Epidermal melanocyte (primary cell): ENCODE data around the gene MON1A.
"Not testable (repeated sequence)": the region's sequence is repeated elsewhere in the genome, so short reads cannot be mapped to it uniquely, and the experiment has no call there.

Experiments
- DNase-seq: peaks from one replicate; pipeline ENCODE4 v3.0.0; 2011; ENCODE audit warnings: low spot score; ENCODE audit not compliant: insufficient read length

The MON1A gene, protein sequence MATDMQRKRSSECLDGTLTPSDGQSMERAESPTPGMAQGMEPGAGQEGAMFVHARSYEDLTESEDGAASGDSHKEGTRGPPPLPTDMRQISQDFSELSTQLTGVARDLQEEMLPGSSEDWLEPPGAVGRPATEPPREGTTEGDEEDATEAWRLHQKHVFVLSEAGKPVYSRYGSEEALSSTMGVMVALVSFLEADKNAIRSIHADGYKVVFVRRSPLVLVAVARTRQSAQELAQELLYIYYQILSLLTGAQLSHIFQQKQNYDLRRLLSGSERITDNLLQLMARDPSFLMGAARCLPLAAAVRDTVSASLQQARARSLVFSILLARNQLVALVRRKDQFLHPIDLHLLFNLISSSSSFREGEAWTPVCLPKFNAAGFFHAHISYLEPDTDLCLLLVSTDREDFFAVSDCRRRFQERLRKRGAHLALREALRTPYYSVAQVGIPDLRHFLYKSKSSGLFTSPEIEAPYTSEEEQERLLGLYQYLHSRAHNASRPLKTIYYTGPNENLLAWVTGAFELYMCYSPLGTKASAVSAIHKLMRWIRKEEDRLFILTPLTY

DNA sequence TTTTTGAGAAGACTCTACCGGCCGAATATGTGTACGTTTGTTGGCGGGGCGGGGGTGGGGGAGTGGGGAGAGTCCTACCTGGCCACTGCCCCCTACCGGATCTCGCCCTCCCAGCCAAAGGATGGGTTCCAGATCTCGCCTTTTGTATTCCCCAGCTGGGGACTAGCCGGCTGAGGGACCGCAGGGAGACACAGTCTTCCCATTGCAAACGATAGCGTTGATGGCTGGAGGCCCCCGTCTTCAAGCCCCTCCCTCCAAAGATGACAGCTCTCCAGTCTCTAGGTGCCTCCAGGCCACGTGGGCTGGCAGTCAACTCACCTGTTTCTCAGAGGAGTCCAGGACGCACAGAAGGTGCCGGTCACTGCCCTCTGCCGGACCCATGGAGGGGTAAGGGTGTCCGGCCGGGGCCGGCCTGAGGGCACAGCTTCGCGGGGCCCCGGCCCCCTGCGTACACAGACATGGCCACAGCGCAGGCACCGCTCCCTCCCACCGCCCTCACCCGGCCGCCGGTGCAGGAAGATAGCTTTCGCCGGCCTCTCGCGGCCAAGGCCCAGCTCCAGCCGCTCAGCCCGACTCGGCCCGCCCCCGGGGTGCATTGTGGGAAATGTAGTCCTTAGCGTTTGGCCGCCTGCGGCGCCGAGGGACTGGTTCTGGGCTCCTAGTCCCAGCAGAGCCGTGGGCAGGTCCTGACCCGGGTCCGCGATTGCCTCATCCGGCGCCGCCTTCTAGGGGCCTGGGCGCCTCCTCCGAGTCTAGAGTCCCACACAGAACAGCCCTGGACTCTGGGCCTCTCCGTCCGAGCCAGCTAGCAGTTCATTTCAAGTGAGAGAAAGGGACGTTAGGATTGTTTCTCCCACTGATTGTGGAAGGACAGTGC is at the start of gene MON1A:
Gene MON1A, minus strand, starts transcription at position 521 of the 877 bp plus-strand sequence. CDS start 16,465 bp downstream, outside the sequence.
- DNase-seq = peak; percentile 67

DNA sequence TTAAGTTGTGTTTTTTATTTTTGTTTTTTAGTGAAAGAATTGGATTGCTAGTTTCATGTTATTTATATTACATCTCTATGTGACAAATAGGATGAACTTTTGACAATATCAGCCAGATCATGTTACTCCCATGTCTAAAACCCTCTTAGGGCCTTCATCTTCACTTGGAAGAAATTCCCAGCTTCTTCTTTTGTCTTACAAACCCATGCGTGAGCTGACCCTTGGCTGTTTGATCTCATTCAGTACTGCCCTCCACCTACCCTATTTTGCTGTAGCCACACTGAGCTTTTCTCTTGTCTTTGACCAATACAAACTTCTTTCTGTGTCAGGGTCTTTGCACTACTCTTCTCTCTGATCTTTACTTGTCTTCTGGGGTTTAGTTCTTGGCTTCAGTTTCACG is 47.3 kb upstream of the MON1A start:
- no peak for DNase-seq

DNA sequence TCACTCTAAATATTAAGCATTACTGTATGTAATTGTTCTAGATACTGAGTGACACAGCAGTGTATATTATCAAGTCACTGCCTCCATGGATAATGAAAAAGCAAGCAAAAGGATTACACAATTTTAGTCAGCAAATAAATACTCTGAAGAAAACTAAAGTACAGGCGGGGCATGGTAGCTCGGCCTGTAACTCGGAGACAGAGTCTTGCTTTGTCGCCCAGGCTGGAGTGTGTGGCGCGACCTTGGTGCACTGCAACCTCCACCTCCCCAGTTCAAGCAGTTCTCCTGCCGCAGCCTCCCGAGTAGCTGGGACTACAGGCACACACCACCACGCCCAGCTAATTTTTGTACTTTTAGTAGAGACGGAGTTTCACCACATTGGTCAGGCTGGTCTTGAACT is 43.0 kb upstream of the MON1A start:
- DNase-seq = no peak

DNA sequence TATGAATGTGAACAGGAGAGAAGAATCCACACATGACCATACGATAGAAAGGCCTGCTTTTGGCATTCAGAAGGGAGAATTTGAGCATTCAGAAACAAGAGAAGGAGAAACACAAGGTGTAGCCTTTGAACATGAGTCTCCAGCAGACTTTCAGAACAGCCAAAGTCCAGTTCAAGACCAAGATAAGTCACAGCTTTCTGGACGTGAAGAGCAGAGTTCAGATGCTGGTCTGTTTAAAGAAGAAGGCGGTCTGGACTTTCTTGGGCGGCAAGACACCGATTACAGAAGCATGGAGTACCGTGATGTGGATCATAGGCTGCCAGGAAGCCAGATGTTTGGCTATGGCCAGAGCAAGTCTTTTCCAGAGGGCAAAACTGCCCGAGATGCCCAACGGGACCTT is 38.7 kb upstream of the MON1A start:
- DNase-seq = no peak

DNA sequence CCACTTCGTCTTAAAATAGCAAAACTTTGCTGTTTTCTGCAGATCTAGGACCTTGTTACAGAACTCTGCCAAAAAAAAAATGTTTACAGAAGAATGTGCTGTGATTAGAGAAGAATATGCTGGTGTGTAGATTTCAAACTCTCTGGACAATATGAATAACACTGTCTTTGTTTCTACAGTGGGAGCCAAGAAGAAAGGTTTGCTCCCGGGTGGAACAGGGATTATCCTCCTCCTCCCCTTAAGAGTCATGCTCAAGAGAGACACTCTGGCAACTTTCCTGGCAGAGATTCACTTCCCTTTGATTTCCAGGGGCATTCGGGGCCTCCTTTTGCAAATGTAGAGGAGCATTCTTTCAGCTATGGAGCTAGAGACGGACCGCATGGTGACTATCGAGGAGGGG is 37.7 kb upstream of the MON1A start:
- no peak for DNase-seq

DNA sequence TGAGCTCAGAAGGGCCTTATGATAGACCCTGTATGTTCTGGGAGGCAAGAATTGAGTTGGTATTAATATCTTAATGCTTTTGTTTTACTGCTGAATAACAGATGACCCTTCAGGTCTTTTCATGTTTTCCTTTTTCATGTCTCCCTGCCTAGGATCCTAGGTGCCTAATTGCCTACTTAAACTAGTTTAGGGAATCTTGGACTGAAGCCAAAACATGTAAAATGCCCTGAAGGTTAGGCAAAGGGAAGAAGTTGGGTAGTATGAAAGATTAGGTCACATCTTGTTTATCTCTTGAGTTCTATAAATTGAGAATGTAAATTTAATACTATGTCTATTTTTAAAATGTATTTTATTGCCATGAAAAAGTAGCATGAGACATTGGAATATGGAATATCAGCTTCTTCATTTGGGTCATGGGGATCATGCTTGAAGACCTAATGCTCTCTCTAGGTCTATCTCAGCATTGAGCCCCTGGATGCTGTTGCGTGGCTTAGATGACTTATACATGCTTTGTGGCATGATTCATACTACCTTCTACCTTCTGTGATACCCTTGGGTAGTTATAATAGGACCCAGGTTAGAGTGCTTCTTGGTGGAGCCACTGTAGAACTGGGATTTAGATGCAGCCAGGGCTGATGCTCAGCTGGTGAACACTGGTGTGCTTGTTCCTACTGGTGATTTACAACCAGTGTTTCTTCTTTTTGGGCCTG is 36.8 kb upstream of the MON1A start:
- no peak for DNase-seq

DNA sequence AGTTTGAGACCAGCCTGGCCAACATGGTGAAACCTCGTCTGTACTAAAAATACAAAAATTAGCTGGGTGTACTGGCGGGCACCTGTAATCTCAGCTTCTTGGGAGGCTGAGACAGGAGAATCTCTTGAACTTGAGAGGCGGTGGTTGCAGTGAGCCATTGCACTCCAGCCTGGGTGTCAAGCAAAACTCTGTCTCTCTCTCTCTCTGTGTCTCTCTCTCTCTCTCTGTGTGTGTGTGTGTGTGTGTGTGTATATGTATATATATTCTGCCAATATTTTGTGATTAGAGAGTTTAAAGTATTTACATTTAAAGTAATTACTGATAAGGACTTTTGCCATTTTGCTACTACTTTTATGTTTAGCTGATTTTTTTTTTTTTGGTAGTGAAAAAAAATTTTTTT is 26.0 kb upstream of the MON1A start:
- DNase-seq = no peak

DNA sequence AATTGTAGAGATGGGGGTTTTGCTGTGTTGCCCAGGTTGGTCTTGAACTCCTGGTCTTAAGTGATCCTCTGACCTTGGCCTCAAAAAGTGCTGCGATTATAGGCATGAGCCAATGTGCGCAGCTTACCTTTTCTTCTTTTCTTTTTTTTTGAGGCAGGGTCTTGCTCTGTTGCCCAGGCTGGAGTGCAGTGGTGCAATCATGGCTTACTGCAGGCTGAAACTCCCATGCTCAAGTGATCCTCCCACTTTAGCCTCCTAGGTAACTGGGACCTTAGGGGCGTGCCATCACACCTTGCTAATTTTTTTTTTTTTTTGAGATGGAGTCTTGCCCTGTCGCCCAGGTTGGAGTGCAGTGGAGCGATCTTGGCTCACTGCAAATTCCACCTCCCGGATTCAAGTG is 23.3 kb upstream of the MON1A start:
- DNase-seq = no peak

DNA sequence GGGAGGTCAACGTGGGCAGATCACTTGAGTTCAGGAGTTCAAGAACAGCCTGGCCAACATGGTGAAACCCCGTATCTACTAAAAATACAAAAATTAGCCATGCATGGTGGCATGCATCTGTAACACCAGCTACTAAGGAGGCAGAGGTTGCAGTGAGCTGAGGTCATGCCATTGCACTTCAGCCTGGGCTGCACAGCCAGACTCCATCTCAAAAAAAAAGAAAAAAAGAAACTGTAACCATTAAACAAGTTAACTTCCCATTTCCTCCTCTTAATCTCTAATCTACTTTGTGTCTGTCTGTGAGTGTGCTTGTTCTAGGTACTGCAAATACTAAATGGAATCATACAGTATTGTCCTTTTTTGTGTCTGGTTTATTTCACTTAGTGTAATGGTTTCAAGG is 13.0 kb upstream of the MON1A start:
- no peak for DNase-seq

DNA sequence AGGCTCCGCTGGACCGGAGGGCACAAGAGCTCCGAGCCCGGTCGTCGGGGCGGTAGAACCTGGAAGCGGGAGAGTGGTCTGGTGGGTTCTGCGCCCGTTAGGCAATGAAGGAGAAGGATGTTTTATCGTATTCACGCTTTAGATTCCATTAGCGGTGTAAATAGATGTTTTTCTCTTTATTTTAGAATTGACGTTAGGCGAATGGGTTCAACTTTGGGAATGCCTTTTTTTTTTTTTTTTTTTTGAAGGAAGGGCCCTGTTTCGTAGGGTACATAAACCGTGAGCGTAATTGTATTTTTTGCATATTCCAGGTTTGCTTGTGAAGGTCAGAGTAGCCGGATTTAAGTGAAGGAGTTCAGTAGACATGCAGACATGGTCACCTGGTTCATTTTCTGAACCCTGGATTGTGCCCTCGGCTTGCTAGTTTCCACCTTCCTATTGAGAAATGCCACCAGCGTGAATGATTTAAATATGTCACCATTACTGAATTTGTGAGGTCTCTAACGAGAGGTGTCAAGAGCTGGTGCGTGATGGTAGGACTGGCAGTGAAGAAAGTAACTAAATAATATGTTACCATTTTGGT is 11.1 kb upstream of the MON1A start:
- DNase-seq = no peak

DNA sequence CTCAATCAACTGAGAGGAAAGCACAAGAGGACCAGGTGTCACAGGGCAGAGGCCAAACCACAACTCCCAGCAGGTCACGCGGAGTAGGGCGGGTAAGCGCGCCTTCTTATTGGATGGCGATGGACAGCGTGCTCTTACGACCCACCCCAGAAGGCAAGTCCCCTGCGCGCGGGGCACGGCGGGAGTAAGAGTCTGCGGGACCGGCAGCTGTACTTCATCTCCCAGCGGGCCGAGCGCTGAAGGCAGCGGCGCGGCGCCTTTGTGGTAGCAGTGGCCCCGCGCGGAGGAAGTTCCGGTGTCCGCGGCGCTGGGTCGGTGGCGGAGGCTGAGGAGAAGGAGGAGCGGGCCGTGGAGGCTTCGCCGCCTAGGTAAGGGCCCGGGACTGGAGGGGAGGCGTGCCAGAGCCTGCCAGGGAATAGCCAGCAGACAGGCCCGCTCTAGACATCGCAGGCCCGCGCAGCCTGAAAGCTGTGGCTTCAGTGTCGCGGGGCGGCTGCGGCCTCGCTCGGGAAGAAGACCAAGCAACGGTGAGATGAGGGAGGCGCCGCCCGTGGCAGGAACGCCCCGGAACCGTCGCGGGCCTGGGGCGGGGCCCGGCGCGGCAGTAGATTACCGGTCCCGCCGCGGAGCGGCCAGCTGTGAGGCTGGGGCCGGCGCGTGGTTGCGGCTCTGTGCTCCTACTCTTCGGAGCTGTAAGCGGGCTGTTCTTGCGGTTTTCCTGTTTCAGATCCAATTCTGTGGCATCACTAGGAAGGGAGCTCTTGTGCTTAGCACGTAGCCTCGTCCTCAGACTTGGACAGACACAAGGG is 10.5 kb upstream of the MON1A start, which contains the start of gene RBM6:
Gene RBM6, plus strand, starts transcription at position 293 of the 809 bp plus-strand sequence. CDS start 22,492 bp downstream, outside the sequence.
- peak; percentile 89 for DNase-seq

DNA sequence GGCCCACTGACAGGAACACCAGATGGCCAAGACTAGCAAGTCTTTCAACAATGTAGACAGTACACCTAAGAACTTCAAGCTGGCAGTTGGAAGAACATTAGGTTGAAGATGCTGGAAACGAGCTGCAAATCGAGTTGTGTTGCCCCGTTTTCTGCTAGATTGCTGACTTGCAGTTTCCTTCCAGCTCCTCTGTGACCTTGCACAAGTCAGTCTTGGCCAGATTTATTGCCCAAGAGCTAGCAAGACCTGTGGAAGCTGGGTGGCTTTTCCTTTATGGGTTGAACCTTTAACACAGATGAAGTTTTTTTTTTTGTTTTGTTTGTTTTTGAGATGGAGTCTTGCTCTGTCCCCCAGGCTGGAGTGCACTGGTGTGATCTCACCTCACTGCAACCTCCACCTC is 7.5 kb upstream of the MON1A start:
- DNase-seq = no peak

DNA sequence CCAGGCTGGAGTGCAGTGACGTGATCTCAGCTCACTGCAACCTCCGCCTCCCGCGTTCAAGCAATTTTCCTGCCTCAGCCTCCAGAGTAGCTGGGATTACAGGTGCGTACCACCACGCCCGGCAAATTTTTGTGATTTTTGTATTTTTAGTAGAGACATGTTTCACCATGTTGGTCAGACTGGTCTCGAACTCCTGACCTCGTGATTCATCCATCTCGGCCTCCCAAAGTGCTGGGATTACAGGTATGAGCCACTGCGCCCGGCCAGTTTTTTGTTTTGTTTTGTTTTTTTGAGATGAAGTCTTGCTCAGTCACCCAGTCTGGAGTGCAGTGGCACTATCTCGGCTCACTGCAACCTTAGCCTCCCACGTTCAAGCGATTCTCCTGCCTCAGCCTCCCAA is 2.7 kb upstream of the MON1A start:
- not testable (repeated sequence) for DNase-seq

DNA sequence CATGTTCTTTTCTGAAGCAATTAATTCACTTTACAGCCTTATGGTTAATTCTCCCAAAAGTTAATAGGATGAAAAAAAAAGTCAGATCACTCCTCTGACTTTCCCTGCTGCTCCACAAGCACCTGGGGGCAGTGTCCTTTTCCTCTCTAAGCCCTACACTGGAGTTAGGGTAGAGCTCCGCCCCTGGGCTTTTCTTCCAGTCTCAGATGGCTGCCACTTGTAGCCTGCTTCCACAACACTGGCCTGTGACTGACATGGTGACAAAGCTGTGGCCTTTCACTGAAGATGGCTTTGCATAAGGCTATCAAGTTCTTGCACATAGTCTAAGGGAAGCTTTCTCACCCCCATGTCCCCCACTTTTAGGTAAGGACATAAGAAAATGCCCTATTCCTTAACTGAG is 1.3 kb upstream of the MON1A start:
- no peak for DNase-seq

DNA sequence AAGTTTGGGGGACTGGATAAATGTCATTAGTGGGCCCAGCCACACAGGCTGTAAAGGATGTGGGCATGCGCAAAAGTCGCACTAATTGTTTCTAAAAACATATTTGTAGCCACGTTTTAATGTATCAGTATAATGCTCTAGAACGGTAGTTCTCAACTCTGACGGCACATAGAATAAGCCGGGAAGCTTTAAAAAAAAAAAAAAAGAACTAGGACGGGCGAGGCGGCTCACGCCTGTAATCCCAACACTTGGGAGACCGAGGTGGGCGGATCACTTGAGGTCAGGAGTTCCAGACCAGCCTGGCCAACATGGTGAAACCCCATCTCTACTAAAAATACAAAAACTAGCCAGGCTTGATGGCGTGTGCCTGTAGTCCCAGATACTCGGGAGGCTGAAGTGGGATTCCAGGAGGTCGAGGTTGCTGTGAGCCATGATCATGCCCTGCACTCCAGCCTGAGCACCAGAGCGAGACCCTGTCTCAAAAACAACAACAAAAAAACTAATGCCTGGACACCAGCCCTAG is 618 bp upstream of the MON1A start:
- no peak for DNase-seq

DNA sequence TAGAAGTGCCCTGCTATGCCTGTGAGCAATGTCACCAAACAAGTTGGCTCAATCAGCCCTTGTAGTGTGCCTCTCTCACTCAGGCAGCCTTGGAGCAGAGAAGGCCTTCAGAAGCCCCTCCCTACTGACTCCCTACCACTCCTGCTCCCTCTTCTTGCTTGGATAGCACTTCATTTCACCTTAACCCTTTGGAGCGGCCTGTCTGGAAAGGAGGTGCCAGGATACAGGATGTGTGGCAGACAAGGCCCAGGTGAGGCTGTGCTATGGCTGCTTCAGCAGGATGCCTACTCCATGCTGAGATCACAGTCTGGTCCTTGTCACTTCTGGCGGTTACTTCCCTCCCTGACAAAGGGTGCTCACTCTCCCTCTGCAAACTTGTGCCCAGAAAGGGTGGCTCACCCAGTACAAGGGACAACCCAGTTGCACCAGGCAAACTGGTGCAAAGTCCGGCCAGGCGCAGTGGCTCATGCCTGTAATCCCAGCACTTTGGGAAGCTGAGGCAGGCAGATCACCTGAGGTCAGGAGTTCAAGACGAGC is 1.1 kb downstream of the MON1A start:
- DNase-seq = no peak

DNA sequence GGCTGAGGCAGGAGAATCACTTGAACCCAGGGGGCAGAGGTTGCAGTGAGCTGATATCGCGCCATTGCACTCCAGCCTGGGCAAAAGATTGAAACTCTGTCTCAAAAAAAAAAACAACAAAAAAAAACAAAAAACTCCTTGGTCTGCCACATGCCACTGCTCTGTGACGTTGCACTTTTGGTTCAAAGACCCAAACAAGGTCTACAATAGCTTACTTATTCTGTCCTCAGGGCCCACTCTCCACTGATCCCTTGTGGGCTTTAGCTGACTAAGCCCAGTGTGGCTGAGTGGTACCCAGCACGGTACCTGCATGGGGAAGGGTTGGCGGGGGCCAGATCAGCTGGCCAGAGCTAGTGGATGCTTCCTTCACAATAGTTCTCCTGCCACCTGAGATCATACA is 1.8 kb downstream of the MON1A start:
- DNase-seq = no peak

DNA sequence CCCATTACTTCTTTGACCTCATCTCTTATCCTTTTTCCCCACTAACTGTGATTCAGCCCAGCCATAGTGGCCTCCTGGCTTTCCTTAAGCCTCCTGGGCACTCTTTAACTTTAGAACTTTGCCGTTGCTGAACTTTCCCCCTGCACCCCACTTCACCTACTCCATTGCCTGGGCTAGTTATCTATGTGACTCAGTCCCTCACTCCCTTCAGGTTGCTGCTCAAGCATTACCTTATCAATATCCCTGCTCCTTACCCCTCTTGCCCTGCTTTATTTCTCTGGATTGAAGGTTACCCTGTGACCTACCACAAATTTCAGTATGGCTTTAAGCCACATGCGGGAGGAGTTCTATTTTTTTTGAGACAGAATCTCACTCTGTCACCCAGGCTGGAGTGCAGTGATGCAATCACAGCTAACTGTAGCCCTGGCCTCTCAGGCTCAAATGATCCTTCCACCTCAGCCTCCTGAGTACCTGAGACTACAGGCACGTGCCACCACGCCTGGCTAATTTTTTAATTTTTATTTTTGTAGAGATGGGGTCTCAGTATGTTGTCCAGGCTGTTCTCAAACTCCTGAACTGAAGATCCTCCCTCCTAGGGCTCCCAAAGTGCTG is 3.4 kb downstream of the MON1A start:
- DNase-seq = no peak

DNA sequence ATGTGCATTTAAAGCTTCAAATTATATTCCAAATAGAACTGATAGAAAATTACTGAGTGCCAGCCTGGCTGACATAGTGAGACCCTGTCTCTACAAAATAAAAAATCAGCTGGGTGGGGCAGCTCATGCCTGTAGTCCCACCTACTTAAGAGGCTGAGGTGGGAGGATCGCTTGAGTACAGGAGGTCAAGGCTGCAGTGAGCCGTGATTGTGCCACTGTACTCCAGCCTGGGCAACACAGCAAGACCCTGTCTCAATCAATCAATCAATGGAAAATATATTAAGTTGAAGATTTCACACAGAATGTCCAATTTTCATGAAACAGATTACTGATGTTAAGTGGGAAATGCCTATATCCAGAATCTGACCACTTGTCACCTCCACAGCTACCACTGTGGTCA is 4.1 kb downstream of the MON1A start:
- DNase-seq = no peak
